Neural progenitor cell (in vitro differentiated cells): ENCODE measurements around the gene INTS1. TPM values are rescaled to one million over a fixed set of nuclear protein-coding genes. Genes with fewer than 3 reads are reported as not detected.

ENCODE experiments used
- DNase-seq: peaks from one replicate; pipeline ENCODE4 v3.0.0-alpha.2; 2016; ENCODE audit warnings: low spot score
- H2AFZ ChIP-seq: fragments of 200-600 bp; sonication (generic); replicated peaks from 2 replicates; pipeline ENCODE4 v1.6.1; 2016; ENCODE audit warnings: antibody characterized with exemption
- H3F3A ChIP-seq: fragments of 200-600 bp; sonication (generic); 2 replicates; pipeline ENCODE4 v1.6.1; 2016; ENCODE audit warnings: antibody characterized with exemption, low read depth
- H3K27ac ChIP-seq: fragments of 200-600 bp; sonication (generic); 2 replicates; pipeline ENCODE4 v1.5.1; 2016; ENCODE audit warnings: mild to moderate bottlenecking
- H3K27me3 ChIP-seq: fragments of 200-600 bp; sonication (generic); 2 replicates; pipeline ENCODE4 v1.6.1; 2016; ENCODE audit warnings: mild to moderate bottlenecking, moderate library complexity
- H3K36me3 ChIP-seq: fragments of 200-600 bp; sonication (generic); 2 replicates; pipeline ENCODE4 v1.5.1; 2016
- H3K4me1 ChIP-seq: fragments of 200-600 bp; sonication (generic); 2 replicates; pipeline ENCODE4 v1.6.1; 2016; ENCODE audit warnings: mixed run types
- H3K4me2 ChIP-seq: fragments of 200-600 bp; sonication (generic); 2 replicates; pipeline ENCODE4 v1.6.1; 2016
- H3K4me3 ChIP-seq: fragments of 200-600 bp; sonication (generic); 2 replicates; pipeline ENCODE4 v1.5.1; 2016
- H3K79me2 ChIP-seq: fragments of 200-600 bp; sonication (generic); 2 replicates; pipeline ENCODE4 v1.6.1; 2016; ENCODE audit warnings: low read depth
- H3K9ac ChIP-seq: fragments of 200-600 bp; sonication (generic); 2 replicates; pipeline ENCODE4 v1.6.1; 2016
- H3K9me3 ChIP-seq: fragments of 200-600 bp; sonication (generic); 2 replicates; pipeline ENCODE4 v1.5.1; 2016; ENCODE audit warnings: low read depth
- H4K20me1 ChIP-seq: fragments of 200-600 bp; sonication (generic); 2 replicates; pipeline ENCODE4 v1.6.1; 2016; ENCODE audit warnings: low read depth
- H3K27ac Mint-ChIP-seq: 3 replicates; pipeline ENCODE4 v1.8.0; 2021; ENCODE audit warnings: mixed read lengths
- H3K27me3 Mint-ChIP-seq: 2 replicates; pipeline ENCODE4 v1.8.0; 2022; ENCODE audit warnings: low read depth, mild to moderate bottlenecking, inconsistent platforms, moderate library complexity, mixed read lengths; ENCODE audit not compliant: insufficient read depth
- H3K36me3 Mint-ChIP-seq: 3 replicates; pipeline ENCODE4 v1.8.0; 2021; ENCODE audit warnings: mixed read lengths
- H3K4me1 Mint-ChIP-seq: 3 replicates; pipeline ENCODE4 v1.8.0; 2021; ENCODE audit warnings: mixed read lengths
- H3K4me3 Mint-ChIP-seq: 3 replicates; pipeline ENCODE4 v1.8.0; 2021; ENCODE audit warnings: mild to moderate bottlenecking, moderate library complexity, mixed read lengths
- H3K9me3 Mint-ChIP-seq: 3 replicates; pipeline ENCODE4 v1.8.0; 2020; ENCODE audit warnings: mixed read lengths
- EZH2 ChIP-seq: fragments of 200-600 bp; sonication (generic); IDR thresholded peaks from 2 replicates; pipeline ENCODE4 v1.6.1; 2017; ENCODE audit warnings: antibody characterized with exemption, mild to moderate bottlenecking, moderate library complexity
- EZH2phosphoT487 ChIP-seq: fragments of 200-600 bp; sonication (generic); IDR thresholded peaks from 2 replicates; pipeline ENCODE4 v1.6.1; 2017; ENCODE audit warnings: antibody characterized with exemption
- total RNA-seq: library from RNA; depleted of rRNA; stranded (reverse); fragments of >200 nt; gene quantifications from 2 replicates; pipeline ENCODE4 v1.2.3, GENCODE V29; 2015; ENCODE audit warnings: low replicate concordance
- TF ChIP-seq, protein P1 (sequence below): fragments of 200-600 bp; sonication (generic); IDR thresholded peaks from 2 replicates; pipeline ENCODE4 v1.5.1; 2017; ENCODE audit warnings: antibody characterized with exemption, mild to moderate bottlenecking

INTS1 gene
- total RNA-seq, 1 donor from 2014 or later = 16.5 TPM

DNA sequence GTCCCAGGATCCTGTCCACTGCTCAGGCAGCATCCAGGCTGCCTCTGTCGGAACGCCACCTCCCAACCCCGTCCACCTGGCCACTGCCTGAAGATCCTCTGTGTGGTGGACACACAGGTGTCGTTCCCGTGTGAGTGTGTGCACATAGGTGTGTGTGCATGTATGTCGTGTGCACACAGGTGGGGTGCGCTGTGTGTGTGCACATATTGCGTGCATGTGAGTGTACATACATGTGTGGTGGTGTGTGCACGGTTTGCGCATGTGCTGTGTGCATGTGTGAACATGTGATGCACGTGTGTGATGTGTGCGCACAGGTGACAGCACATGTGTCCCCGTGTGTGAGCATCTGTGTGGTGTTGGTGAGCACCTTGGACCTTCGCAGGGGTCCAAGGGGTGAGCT is 44.8 kb upstream of the INTS1 start:
- Mint-ChIP-seq H3K27ac (peak overlapping the region; percentile 72), H3K4me3 (peak overlapping the region; percentile 58), H3K4me1 (peaks cover 5% of the 10 kb centered on the region), H3K27me3 (peaks cover 3% of the 10 kb centered on the region), H3K9me3 (no peaks in the 10 kb centered on the region), H3K36me3 (no peaks in the 10 kb centered on the region)
- no peaks in the 10 kb centered on the region for H4K20me1 ChIP-seq
- TF ChIP-seq EZH2phosphoT487 (no peak), EZH2 (no peak)
- TF ChIP-seq, protein P1, sequence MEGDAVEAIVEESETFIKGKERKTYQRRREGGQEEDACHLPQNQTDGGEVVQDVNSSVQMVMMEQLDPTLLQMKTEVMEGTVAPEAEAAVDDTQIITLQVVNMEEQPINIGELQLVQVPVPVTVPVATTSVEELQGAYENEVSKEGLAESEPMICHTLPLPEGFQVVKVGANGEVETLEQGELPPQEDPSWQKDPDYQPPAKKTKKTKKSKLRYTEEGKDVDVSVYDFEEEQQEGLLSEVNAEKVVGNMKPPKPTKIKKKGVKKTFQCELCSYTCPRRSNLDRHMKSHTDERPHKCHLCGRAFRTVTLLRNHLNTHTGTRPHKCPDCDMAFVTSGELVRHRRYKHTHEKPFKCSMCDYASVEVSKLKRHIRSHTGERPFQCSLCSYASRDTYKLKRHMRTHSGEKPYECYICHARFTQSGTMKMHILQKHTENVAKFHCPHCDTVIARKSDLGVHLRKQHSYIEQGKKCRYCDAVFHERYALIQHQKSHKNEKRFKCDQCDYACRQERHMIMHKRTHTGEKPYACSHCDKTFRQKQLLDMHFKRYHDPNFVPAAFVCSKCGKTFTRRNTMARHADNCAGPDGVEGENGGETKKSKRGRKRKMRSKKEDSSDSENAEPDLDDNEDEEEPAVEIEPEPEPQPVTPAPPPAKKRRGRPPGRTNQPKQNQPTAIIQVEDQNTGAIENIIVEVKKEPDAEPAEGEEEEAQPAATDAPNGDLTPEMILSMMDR = no peak
- no peak overlapping the region for H2AFZ ChIP-seq
- no peaks in the 10 kb centered on the region for H3K79me2 ChIP-seq
- H3K4me2 ChIP-seq = no peak overlapping the region
- H3K27ac ChIP-seq = no peak overlapping the region
- DNase-seq = no peak
- no peaks in the 10 kb centered on the region for H3K4me1 ChIP-seq
- no peak overlapping the region for H3K4me3 ChIP-seq
- H3K9ac ChIP-seq = no peak overlapping the region
- H3F3A ChIP-seq = no peaks in the 10 kb centered on the region
- no peaks in the 10 kb centered on the region for H3K9me3 ChIP-seq
- H3K27me3 ChIP-seq = no peaks in the 10 kb centered on the region
- no peaks in the 10 kb centered on the region for H3K36me3 ChIP-seq

DNA sequence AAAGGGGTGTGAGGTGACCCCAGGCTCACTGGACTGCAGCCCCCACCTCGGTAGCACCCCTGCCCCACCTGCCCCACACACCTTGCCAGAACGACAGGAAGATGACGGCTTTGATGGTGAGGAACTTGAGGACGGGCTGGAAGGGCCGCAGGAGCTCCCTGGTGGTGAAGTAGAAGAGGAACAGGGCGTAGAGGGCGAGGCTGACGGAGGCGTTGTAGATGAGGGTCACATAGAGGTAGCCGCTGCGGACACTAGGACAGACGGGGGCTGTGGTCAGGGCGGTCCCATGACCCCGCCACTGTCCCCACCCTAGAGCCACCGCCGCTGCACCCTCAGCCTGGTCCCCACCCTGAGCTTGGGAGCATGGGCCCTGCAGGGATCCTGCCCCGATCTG is 44.2 kb upstream of the INTS1 start:
- H3K4me2 ChIP-seq = no peak overlapping the region
- no peaks in the 10 kb centered on the region for H3K27me3 ChIP-seq
- no peak overlapping the region for H3K4me3 Mint-ChIP-seq
- no peaks in the 10 kb centered on the region for H3K79me2 ChIP-seq
- no peak overlapping the region for H3K9ac ChIP-seq
- no peaks in the 10 kb centered on the region for H3K4me1 ChIP-seq
- H3F3A ChIP-seq = no peaks in the 10 kb centered on the region
- no peaks in the 10 kb centered on the region for H4K20me1 ChIP-seq
- H3K27ac ChIP-seq = no peak overlapping the region
- peaks cover 3% of the 10 kb centered on the region for H3K27me3 Mint-ChIP-seq
- H3K9me3 Mint-ChIP-seq = no peaks in the 10 kb centered on the region
- peaks cover 5% of the 10 kb centered on the region for H3K4me1 Mint-ChIP-seq
- no peaks in the 10 kb centered on the region for H3K9me3 ChIP-seq
- TF ChIP-seq, protein P1 = no peak
- TF ChIP-seq EZH2phosphoT487 = no peak
- no peak for TF ChIP-seq EZH2
- no peaks in the 10 kb centered on the region for H3K36me3 ChIP-seq
- no peak overlapping the region for H2AFZ ChIP-seq
- no peak overlapping the region for H3K4me3 ChIP-seq
- H3K36me3 Mint-ChIP-seq = no peaks in the 10 kb centered on the region
- DNase-seq = no peak
- no peak overlapping the region for H3K27ac Mint-ChIP-seq

DNA sequence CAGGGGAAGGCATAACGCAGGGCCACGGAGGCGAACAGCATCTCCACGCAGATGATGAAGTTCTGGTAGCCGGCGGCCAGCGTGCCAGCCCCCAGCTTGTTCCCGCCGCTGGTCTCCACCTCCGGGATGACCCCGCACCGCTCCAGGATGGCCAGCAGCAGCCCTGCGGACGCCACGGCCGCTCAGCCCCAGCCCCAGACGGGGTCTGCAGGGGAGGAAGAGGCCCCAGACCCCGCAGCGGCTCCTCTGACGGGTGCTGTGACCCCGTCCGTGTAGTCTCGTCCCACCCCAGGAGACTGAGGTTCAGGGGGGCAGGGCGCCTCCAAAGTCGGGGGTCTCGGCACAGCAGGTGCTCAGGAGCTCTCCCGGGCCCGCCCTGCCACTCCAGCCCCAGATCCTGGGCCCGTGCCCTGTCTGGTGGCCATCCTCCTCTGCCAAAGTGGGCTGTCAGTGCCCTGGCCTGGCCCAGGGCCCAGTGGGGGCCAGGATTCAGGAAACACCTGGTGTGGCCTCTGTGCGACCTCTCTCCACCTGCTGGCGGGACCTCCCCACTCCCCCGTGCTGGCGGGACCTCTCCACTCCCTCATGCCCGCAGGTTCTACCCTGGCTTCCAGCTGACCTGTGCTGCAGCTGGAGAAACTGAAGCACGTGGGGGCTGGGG is 43.7 kb upstream of the INTS1 start:
- H3F3A ChIP-seq = no peaks in the 10 kb centered on the region
- H3K27ac Mint-ChIP-seq = no peak overlapping the region
- H3K9me3 Mint-ChIP-seq = no peaks in the 10 kb centered on the region
- H3K27me3 Mint-ChIP-seq = peaks cover 3% of the 10 kb centered on the region
- no peaks in the 10 kb centered on the region for H3K4me1 ChIP-seq
- DNase-seq = no peak
- H3K4me1 Mint-ChIP-seq = peaks cover 5% of the 10 kb centered on the region
- no peak overlapping the region for H3K4me3 ChIP-seq
- TF ChIP-seq, protein P1 = no peak
- TF ChIP-seq EZH2 (no peak), EZH2phosphoT487 (no peak)
- H3K9ac ChIP-seq = no peak overlapping the region
- H3K27me3 ChIP-seq = no peaks in the 10 kb centered on the region
- H3K4me2 ChIP-seq = no peak overlapping the region
- H3K9me3 ChIP-seq = no peaks in the 10 kb centered on the region
- H3K36me3 ChIP-seq = no peaks in the 10 kb centered on the region
- H4K20me1 ChIP-seq = no peaks in the 10 kb centered on the region
- H3K27ac ChIP-seq = no peak overlapping the region
- H3K36me3 Mint-ChIP-seq = no peaks in the 10 kb centered on the region
- H2AFZ ChIP-seq = no peak overlapping the region
- H3K79me2 ChIP-seq = no peaks in the 10 kb centered on the region
- no peak overlapping the region for H3K4me3 Mint-ChIP-seq
